ENCODE measurements around the gene GRIA3.
"Not testable (repeated sequence)": the region's sequence is repeated elsewhere in the genome, so short reads cannot be mapped to it uniquely, and the experiment has no call there.

Gene GRIA3

GRCh38 chrX:123267220-123267619 is 83.1 kb downstream of the GRIA3 start:
- in situ Hi-C loops (cut with MboI; ENCODE audit: low sequenced_read_pairs), result no loop called here

GRCh38 chrX:123271902-123272301 is 87.8 kb downstream of the GRIA3 start:
- in situ Hi-C loops (cut with MboI; ENCODE audit: low sequenced_read_pairs), result no loop called here

GRCh38 chrX:123272630-123273029 is 88.6 kb downstream of the GRIA3 start:
- in situ Hi-C loops (cut with MboI; ENCODE audit: low sequenced_read_pairs), result no loop called here

- in situ Hi-C loops (cut with MboI; ENCODE audit: low sequenced_read_pairs), result no loop called here
Measured at GRCh38 chrX:123274796-123275195, 90.7 kb downstream of the GRIA3 start.

GRCh38 chrX:123277347-123277746 is 93.3 kb downstream of the GRIA3 start:
- in situ Hi-C loops (cut with MboI; ENCODE audit: low sequenced_read_pairs), result no loop called here

DNA sequence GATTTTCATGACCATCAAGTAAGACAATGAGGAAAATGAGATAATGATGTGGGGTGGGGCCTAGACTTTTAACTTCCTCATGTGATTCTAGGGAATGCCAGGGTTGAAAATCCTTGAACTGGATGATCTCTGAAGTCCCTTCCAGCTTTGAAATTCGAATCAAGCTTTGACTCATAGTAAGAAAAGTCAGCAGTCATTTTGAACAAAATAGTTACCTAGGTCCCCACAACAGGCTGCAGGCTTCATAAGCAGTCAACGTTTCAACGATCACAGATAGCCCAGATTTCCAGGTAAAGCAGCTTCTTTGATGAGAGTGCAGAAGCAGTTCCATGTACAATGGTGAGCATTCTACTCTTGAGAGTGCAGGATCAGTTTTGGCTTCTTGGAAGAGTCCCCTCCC is 93.7 kb downstream of the GRIA3 start:
- in situ Hi-C loops (cut with MboI; ENCODE audit: low sequenced_read_pairs), result no loop called here

DNA sequence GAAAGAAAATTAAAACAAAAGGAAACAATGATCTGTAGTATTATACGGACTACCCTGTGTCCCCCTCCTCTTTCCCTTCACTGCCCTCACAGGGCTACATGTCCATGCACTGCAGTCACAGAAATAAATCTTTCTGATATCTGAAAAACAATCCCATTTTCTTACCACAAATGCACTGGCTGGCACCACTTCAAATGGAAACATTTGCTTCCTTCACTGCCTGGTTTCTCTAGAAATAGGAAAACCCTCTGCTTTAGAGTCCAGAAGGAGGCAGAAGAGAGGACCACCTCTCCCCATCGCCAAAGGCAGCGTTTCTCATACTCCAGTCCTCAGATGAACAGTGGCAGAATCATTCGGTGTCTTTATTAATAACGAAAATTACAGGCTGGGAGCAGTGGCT is 98.2 kb downstream of the GRIA3 start:
- in situ Hi-C loops (cut with MboI; ENCODE audit: low sequenced_read_pairs), result no loop called here

DNA sequence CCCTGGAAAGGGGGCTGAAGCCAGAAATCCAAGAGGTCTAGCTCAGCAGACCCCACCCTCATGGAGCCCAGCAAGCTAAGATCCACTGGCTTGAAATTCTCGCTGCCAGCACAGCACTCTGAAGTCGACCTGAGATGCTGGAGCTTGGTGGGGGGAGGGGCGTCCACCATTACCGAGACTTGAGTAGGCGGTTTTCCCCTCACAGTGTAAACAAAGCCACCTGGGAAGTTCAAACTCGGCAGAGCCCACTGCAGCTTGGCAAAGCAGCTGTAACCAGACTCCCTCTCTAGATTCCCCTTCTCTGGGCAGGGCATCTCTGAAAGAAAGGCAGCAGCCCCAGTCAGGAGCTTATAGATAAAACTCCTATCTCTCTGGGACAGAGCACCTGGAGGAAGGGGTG is 99.3 kb downstream of the GRIA3 start:
- in situ Hi-C loops (cut with MboI; ENCODE audit: low sequenced_read_pairs), result not testable (repeated sequence)

- in situ Hi-C loops (cut with MboI; ENCODE audit: low sequenced_read_pairs), result no loop called here
Measured at GRCh38 chrX:123291623-123292022, 107.5 kb downstream of the GRIA3 start.

DNA sequence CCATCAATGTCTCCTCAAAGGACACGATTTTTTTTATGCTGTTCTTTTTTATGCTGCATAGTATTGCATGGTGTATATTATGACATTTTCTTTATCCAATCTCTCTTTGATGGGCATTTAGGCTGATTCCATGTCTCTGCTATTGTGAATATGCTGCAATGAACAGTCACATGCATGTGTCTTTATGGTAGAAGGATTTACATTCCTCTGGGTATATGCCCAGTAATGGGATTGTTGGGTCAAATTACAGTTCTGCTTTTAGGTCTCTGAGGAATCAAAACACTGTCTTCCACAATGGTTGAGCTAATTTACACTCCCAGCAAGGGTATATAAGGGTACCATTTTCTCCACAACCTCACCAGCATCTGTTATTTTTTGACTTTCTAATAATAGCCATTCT is 113.9 kb downstream of the GRIA3 start:
- in situ Hi-C loops (cut with MboI; ENCODE audit: low sequenced_read_pairs), result no loop called here

GRCh38 chrX:123303429-123303828 is 119.4 kb downstream of the GRIA3 start:
- in situ Hi-C loops (cut with MboI; ENCODE audit: low sequenced_read_pairs), result no loop called here

GRCh38 chrX:123308658-123309057 is 124.6 kb downstream of the GRIA3 start:
- in situ Hi-C loops (cut with MboI; ENCODE audit: low sequenced_read_pairs), result no loop called here

DNA sequence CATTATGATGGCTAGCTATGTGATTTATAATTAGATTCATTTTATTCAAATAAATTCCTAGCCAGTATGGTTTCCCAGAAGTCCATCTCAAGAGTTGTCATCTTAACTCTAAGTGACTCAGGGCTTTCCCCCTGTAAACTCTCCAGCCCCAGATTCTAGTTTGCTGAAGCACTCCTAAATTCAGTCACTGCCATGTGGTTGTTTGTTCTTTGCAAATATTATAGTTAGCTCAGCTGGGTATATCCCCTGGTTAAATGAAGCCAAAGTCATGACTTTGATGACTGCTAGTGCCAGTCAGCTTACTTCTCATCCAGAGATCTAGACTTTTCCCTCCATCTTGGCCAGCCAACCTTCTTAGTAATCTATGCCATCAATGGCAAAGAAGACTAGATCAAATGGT is 126.0 kb downstream of the GRIA3 start:
- in situ Hi-C loops (cut with MboI; ENCODE audit: low sequenced_read_pairs), result no loop called here

DNA sequence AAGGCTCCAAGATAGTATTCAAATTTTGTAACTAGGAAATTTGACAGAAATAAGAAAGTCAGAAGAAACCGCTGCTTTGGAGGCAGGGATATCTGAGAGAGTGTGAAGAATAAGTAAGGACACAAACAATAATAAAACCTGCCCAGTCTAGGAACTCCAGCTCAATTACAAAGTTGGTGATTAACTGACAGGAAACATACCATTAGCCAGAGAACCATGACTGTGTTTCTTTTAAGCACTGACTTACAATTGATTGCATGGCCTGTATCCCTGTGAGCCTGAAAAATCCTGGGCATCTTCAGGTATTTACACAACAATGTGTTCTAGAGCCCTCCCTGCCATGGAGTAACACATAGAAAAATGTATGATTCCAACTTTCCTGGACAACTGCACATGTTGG is 127.4 kb downstream of the GRIA3 start:
- in situ Hi-C loops (cut with MboI; ENCODE audit: low sequenced_read_pairs), result no loop called here

DNA sequence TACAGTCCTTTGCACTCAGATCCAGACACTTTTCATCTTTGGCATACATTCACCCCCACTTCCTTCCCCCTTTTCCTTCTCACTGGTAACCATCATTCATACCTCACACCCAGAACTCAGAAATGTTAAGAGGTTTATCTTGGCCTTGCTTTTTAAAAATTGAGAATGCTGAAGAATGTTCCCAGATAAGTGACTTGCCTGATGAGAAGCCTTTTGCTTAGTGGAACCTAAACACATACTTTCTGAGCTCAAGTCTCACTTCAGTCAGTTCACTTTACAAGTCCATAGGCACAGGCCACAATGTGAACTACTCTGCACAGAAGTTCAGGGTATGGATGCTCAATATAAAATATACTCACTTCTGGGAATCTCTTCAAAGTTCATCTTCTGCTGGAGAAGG is 129.4 kb downstream of the GRIA3 start:
- in situ Hi-C loops (cut with MboI; ENCODE audit: low sequenced_read_pairs), result no loop called here

- in situ Hi-C loops (cut with MboI; ENCODE audit: low sequenced_read_pairs), result no loop called here
Measured at GRCh38 chrX:123320622-123321021, 136.5 kb downstream of the GRIA3 start.

DNA sequence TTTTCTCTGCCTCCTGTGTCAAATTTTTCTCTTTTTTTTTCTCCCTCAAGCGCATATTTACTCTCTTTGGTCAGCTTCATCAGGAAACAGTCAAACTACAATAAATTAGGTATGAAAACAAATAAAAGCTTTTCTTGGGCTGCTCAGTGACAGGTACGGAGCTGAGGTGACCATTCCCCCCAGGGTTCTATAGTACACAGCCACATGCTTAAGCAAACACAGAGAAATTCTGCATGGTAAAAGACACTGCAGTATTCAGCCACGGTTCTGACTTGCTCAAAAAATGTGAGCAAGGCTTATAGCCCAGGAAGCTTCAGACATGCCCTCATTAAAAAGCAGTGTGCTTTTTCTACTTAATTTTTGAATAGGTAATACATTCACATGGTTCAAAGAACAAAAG is 138.5 kb downstream of the GRIA3 start:
- in situ Hi-C loops (cut with MboI; ENCODE audit: low sequenced_read_pairs), result no loop called here

- in situ Hi-C loops (cut with MboI; ENCODE audit: low sequenced_read_pairs), result no loop called here
Measured at GRCh38 chrX:123324625-123325024, 140.5 kb downstream of the GRIA3 start.

- in situ Hi-C loops (cut with MboI; ENCODE audit: low sequenced_read_pairs), result no loop called here
Measured at GRCh38 chrX:123330229-123330942, 146.3 kb downstream of the GRIA3 start.

DNA sequence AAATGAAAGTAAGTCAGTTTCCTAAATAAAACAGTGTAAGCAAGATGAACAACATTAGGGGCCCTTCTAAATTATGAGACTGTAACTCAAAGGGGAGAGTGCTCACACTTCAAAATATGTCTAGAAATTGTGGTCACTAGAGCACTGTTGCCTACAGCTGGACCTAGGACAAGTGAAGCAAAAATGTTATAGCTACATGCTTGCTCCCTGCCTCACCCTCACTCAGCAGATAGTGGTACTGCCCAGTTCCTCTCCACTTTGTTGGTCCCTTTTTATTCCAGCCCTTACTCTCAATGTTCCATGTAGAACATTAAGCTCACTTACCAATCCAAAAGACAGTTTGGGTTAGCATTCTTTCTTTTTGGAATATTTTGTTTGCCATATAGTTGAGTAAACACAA is 147.3 kb downstream of the GRIA3 start:
- in situ Hi-C loops (cut with MboI; ENCODE audit: low sequenced_read_pairs), result no loop called here

GRCh38 chrX:123331859-123332258 is 147.8 kb downstream of the GRIA3 start:
- in situ Hi-C loops (cut with MboI; ENCODE audit: low sequenced_read_pairs), result no loop called here

- in situ Hi-C loops (cut with MboI; ENCODE audit: low sequenced_read_pairs), result no loop called here
Measured at GRCh38 chrX:123336666-123337065, 152.6 kb downstream of the GRIA3 start.

Data from HL-60/S4 treated with retinoic acid at 250 ng/mL for 4 days and 3 days (cell line).